T1000 (cell line): ENCODE measurements around the gene NUP210.
"Not testable (repeated sequence)": the region's sequence is repeated elsewhere in the genome, so short reads cannot be mapped to it uniquely, and the experiment has no call there.

Experiments used
- DNase-seq: peaks from one replicate; lab custom pipeline; 2025; ENCODE audit warnings: mixed read lengths; lab: John Stamatoyannopoulos, UW

NUP210 gene

DNA sequence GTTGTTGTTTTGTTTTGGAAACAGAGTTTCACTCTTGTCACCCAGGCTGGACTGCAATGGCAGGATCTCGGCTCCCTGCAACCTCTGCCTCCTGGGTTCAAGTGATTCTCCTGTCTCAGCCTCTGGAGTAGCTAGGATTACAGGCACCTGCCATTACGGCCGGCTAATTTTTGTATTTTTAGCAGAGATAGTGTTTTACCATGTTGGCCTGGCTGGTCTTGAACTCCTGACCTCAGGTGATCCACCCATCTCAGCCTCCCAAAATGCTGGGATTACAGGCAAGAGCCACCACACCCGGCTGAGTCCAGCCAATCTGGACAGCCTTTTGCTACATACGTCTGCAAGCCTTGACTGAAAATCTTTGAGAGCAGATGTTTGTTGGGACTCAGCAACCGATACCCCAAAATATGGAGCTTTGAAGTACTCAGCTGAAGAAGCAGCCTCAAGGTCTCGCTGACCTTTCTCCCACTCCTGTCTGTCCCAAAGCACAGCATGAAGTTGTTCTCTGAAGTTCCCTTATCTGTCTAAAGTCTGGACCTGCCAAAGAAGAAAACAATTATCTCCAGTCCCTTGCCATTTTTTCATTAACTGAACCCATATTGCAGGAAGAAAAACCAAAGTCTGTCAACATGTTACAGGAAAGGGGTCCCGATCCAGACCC, 9.6 kb upstream of the NUP210 start:
- DNase-seq, result no peak

DNA sequence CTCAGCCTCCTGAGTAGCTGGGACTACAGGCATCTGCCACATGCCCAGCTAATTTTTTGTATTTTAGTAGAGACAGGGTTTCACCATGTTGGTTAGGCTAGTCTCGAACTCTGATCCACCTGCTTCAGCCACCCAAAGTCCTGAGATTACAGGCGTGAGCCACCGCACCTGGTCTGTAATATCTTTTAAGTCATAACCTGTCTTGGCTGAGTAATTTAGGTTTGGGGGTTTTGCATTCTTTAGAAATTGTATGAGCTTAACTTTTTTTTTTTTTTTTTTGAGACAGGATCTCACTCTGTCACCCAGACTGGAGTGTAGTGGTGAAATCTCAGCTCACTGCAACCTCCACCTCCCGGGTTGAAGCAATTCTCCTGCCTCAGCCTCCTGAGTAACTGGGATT, 8.6 kb upstream of the NUP210 start:
- not testable (repeated sequence) for DNase-seq

DNA sequence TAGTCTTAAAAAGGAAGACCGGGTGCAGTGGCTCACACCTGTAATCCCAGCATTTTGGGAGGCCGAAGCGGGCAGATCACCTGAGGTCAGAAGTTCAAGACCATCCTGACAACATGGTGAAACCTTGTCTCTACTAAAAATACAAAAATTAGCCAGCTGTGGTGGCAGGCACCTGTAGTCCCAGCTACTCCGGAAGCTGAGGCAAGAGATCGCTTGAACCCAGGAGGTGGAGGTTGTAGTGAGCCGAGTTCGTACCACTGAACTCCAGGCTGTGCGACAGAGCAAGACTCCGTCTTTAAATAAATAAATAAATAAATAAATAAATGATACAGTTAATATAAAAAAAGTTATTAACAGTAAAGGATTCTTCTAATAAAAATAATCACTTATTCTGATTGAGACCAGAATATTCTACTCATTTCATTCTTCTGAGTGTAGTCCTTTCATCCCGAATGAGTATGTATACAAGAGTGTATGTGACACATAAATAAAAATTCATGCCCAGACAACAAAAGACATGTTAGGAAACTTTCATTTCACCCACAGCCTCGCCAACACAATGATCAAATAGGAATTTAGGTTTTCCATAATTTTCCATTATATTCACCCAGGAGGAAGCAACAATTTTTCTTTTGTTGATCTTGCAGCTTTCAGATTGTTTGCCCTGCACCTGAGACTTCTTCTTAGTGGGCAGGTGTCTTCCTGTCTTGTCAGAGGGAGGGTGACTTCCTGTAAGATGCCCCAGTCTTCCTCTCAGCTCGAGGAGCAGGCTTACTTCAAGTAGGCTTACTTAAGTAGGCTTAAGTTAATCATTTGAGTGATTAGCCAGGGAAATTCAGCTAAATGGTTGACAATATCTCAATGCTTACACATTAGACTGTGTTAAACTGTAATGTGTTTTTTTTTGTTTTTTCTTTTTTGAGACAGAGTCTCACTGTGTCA, 7.8 kb upstream of the NUP210 start:
- no peak for DNase-seq

DNA sequence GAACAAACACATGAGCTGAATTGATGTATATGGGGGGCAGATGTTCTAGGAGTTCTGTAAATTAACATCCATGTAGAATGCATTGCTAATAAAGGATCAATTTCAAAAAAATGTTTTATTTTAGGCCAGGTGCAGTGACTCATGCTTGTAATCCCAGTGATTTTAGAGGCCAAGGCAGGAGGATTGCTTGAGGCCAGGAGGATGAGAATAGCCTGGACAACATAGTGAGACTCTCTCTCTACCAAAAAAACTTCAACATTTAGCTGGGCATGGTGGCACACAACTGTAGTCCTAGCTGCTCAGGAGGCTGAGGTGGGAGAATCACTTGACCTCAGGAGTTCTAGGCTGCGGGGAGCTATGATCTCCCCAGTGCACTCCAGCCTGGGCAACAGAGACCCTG, 6.5 kb upstream of the NUP210 start:
- no peak for DNase-seq

DNA sequence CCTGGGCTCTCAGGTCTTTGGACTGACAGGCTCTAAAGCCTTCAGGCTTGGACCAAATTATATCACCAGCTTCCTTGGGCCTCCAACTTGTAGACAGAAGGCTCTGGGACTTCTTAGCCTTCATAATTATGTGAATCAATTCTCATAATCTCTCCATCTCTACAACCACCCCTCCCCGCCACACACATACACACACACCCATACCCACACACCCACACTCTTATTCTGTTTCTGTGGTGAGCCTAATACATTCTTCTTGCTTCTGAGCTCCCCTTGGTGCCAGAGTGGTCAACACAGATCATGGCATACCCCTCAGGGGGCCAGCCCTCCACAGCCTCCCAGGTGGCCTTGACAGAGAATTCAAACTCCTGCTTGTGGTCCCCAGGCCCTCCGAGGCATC, 5.6 kb upstream of the NUP210 start:
- no peak for DNase-seq

DNA sequence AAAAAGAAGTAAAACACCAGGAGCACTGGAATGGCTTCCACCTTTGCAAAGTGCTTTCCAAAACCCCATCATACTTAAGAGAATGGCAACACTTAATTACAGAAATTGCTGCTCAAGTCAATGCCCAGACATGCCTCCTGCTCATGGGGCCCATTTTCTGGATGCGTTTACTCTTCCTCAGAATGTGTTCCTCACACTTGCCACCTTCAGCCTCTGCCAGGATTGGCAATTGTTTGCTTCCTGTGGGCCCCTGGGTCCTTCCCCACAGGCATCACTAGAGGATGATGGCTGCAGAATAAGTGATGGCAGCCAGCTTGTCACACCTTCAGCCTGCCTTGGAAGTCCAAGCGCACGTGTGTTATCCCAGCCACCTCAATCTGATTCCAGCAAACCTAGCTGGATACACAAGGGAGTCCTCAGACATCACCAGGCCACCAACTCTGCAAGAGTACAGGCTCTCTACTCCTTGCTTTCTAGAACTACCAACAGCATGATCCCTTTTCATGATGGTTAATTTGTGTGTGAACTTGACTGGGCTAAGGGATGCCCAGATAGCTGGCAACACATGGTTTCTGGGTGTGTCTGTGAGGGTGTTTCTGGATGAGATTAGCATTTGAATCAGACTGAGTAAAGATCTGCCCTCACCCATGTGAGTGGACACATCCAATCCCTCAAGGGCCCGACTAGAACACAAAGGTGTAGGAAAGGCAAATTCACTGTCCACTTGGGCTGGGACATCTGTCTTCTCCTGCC, 4.9 kb upstream of the NUP210 start:
- DNase-seq, result no peak

DNA sequence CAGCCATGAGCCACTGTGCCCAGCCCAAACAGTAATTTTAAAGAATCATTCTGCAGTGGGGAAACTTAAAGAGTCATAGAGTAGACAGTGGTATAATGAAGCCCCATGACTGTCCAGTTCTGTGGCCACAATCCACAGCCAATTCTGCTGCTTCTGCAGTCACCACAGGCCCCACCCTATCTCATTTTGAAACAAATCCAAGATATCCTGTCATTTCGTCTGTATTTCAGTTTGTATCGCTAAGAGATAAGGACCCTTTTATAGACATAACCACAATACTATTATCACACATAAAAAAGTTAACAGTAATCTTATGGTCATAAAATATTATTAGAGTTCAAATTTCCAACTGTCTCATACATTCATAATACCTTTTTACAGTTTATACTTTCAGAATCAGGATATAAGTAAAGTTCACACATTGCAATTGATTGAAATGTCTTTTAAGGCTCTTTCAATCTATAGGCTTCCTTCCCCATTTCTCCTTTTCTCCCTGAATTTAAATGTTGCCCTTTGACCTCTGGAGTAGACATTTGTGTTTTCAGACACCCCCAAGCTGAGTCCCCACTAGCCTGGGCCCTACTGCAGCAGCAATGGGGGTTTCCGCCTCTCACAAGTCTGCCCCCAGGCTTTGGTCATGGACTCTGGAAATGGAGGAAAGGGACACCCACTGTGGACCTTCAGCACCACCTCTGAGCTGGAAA, 4.2 kb upstream of the NUP210 start:
- DNase-seq, result no peak

DNA sequence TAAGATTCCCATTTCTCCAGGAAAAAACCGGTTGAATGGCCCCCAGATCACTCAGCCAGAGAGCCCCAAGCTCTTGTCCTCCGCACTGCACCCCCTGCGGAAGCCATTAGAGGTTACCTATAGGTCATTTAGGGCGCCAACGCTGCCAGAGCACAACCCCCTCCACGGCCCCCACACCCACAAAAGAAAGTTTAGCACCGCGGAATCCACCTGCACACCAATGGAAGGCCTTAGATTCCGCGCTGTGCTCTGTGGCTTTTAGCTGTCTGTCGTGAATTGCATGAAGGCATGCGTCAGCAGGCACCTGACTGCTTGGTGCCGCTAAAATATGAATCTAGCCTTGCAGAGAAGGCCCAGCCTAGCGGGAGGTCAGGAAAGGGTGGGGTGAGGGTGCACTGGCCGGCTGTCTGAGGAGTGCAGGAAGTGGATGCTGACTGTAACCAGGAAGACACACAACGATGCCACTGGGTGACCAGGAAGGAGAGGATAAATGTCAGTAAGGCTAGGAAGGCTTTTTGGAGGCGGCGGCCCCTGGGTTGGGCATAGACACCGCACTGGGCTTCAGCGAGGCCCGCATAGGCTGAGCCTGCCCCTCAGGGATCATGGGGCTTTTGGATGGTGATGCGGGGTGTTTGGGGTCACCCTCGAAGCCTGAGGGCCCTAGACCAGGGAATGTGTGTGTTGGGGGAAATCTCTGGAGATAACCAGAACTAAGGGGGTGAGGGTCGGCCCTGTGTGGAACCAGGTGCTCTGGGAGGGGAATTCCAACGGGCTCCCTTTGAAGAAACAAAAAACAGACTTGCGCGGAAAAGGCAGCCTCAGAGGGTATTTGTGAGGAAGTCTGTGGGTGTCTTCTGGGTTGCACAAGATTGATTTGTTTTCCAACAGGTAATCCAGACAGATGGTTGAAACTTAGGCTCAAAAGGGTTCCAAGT, 976 bp upstream of the NUP210 start:
- no peak for DNase-seq

DNA sequence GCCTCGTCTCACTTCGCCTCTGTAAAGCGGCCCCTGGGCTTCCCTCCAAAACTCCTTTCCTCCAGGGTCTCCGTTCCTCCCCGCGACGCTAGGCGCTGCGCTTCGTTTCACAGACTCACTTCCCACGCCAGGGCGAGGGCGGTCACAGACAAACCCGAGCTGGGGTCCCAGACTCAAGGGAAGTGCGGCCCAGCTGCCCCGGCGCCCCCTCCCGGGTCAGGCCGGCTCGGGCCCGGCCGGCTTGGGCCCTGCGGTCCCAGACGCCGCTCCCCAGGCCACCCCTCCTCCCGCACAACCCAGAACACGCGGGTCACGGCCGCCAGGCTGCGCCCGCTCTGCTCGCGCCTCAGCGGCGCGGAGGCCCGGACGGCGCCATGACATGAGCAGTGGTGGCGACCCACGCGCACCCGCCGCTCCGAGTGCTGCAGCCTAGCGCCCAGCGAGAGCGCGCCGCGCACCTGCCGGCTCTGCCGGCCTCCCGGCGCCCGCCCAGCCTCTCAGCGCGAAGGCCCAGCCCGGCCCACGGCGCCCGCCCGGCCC, 547 bp downstream of the NUP210 start:
- DNase-seq, result no peak

DNA sequence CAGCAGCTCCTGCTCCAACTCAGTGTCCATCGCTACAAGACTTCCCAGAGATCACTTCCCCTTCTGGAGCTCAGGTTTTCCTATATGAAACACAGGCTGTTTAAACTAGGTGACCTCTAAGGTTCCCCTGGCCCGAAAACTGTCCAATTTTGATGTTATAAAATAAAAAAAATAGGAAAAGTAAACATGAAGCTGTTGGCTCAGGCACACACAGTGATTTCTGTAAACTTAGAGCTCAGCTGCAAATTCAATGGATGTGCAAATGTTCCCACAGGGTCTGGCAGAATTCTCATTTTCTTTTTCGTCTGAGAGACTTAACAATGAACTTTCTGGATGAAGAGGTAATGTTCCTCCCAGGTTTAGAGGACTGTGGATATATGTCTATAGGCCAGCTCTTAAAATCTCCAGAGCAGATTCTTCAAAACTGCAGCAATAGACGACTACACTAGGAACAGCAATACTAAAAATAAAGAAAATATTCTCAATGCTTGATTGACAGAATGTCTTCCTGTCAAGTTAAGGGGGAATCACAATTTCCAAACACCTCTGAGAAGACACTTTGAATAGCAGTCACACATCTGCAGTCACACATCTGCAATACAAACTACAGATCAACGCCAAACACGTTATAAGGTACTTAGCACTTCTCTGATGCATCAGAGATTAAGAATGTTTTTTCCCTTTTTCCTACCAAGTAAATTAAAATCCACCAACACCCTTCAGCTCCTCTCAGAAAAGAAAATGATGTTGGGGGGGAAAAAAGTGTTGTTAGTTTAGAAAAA, 2.8 kb downstream of the NUP210 start:
- no peak for DNase-seq

DNA sequence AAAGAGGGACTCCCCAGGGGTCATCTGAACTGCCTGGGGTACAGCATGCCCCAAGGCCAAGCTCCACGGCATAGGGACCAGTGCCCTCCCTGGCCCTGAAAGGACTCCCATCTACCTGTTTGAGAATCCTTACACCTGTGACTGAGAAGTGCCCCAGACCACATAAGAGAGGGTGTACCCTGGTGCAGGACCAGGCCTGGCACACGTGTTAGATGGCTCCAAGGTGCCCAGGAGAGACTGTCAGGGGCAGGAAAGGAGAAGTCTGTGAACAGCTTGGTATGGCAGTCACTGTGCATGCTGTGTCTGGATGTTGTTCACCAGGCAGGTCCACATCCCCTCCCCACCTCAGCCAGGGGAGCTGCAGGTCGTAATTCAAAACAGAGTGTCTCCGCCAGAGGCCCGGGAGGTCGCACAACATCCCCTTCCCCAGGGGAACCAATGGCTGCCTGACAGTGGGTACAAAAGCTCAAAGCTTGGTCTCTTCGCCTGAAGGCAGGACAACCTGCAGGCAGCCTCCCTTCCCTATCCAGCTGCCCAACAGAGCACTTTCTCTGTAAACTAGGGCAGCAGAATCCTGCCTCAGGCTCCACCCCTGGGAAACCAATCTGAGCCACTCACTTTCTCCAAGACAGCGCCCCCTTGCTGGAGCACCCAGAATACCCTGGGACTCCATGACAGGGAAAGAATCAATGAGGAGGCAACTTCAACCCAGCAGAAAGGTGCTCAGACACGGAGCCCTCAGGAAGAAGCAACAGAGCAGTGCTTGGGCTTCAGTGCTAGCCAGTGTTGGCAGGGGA, 3.9 kb downstream of the NUP210 start:
- no peak for DNase-seq

DNA sequence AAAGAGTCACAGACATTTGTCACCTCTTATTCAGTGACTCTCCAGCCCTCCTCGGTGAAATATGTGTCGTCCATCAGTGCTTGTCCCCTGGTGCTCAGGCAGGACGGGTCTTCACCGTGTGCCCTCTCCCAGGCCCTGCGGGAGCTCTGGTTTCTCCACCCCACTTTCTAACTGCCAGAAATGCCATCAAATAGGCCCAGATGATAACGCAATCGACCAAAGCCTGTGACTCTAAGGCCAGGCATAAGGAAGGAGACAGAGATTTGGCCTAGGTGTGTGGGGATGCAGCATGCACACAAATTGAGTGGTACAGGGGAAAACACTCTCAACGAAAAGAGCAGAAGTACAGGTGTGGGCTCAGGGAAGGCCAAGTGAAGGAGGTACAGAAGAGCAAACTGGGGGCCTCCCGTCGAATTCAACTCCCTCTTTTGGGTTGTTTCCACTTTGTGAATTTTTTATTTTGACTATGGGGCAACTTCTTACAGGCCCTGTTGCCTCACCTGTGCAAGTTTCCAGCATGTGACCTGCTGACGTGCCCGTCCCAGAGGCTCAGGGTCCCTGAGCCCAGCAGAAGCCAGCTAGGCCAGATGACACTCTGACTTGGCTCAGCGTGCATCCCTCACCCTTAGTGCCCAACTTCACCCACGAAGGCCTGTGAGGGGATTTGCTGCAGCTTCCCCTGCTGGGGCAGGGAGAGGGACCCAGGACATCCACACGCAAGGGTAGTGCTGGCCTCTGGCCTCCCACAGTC, 4.7 kb downstream of the NUP210 start:
- no peak for DNase-seq

DNA sequence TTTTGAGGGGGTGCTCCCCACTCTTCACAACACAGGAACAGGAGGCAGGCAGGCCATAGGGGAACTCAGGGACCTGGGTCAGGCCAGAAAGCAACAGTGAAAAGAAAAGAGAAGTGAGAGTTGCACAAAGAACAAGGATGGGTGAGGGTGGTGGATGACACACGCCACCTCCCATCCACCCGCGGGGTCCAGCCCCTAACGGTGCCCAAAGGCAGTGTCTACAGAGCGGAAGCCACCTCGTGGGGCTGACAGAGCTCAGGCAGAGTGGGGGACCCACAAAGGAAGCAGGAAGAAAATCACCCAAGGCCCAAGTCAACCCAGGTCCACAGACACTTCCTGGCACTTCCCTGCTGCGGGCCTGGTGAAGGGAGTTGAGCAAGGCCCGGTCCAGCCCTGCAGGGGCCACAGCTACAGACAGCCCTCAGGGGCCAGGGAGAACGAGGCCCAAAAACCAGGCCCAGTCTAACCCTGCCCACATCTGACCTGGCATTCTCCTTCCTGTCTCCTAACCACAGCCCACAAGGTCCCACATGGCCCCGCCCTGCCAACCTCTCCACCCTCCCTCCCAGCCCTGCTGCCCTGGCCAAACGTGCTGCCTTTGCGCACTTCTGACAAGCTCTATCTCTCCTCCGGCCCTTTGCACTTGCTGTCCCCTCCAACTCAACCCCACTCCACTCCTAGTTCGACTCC, 5.9 kb downstream of the NUP210 start:
- no peak for DNase-seq

DNA sequence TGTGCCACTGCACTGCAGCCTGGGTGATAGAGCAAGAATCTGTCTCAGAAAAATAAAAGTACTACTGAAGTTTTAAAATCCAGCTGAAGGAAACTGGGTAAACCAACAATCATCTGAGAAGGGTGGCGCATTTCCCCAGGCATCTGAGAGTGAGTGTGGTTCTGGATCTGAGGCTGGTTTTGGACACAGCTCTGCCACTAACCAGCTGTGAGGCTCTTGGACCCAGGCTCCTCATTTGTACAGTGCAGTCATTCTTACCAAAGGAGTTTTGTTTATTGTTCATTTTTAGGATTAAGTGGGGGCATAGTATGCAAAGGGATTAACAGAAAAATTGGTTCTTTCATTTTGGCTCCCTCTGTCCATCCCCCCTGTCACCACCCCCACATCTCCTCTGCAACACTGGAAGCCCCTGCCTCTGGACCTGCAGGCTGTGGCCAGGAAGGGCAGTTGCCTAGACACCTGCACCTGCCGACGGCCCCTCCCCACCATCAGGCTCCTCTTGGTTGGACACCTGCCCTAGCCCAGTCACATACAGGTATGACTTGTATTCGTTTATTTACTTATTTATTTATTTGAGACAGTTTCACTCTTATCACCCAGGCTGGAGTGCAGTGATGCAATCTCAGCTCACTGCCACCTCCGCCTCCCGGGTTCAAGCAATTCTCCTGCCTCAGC, 8.8 kb downstream of the NUP210 start:
- no peak for DNase-seq

DNA sequence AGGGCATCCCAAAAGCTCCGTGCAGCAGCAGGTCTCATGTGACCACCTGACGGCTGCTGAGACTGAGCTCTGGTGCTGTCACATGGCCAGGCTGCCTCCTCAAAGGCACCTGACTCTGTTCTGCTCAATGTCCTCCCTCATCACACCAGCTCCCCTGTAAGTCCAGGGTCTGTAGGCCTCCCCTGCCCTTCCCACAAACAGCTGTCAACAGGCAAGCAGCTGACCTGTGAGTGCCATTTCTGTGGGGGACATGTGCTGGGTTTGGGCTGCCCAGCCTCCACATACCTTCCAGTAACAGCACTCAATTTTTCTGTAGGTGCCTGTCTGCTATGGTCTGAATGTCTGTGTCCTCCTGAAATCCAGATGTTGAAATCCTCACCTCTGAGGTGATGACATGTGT, 11.2 kb downstream of the NUP210 start:
- DNase-seq, result no peak

DNA sequence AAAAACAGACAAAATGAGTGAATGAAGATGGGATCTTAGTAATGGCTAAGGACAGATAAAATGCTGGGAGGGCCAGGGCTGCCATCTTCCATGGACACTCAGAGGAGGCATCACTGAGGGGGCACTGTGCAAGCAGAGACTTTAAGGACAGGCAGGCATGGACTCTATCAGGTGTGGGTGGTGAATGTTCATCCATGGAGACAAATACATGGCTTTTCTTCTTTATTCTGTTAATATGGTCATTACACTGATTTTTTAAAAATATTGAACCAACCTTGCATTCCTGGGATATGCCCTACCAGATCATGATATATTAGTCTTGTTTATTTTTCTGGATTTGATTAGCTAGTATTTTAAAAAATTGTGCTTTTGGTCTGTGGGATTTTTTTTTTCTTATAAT, 12.2 kb downstream of the NUP210 start:
- no peak for DNase-seq

DNA sequence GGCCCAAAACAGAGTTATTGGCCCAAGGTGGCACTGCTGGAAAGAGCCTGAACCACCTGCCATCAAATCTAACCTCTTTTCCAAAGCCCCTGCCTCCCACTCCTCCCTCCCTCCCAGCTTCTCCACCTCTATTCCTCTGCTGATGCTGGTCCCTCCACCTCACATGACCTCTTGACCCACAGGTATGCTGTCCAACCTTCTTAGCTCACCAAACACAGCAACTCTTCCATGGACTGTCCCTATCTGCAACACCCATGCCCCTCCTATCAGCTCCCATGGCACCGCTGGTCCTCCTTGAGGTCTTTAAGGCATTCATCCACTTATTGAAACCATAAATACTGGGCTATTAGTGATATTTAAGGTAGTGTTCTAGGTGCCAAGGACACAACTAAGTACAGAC, 12.6 kb downstream of the NUP210 start:
- DNase-seq, result no peak
